Measurements from ENCODE around the gene PRL. TPM values are rescaled to one million over a fixed set of nuclear protein-coding genes. Genes with fewer than 3 reads are reported as not detected.

The PRL gene
- total and polyA plus RNA-seq, 4 donors = not detected

DNA sequence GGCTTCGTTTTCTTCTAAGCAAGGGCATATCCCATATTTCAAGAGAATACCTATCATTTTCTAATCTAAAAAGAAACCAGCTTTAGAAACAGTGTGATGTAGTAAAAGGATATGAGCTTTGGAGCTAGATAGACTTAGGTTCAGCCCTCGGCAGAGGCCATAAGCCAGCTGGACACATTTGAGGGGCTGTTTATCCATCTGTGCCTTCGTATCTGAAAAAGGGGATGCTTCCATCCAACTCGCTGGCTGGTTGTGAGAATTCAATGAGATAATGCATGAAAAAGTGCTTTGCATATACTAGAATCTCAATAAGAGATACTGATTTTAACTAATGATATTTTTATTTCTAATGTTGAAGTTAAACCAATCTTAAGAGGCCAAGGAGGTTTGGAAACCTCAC is 58.0 kb downstream of the PRL start:
- H3K4me1 ChIP-seq (ENCODE audit: control insufficient read depth in 4 of 4, insufficient read depth in 4 of 4, low read length in 3 of 4) = no peaks in the 10 kb centered on the region
- H3K4me3 ChIP-seq (ENCODE audit: low read depth in 1 of 3, low read length in 3 of 3) = no peak overlapping the region
- no peaks in the 10 kb centered on the region for H3K27me3 ChIP-seq (ENCODE audit: control insufficient read depth in 4 of 4, insufficient read depth in 4 of 4, low read length in 3 of 4)
- TF ChIP-seq GABPA (IDR thresholded peaks at IDR 0.05 in 1 of 2, conservative IDR thresholded peaks at IDR 0.05 in 1 of 2) (no peak), YY1 (IDR thresholded peaks at IDR 0.05) (no peak), RXRA (IDR thresholded peaks at IDR 0.05) (no peak), FOXA1 (IDR thresholded peaks at IDR 0.05) (no peak), EGR1 (IDR thresholded peaks at IDR 0.05; ENCODE audit: low read depth in 2 of 2) (no peak), SP1 (IDR thresholded peaks at IDR 0.05) (no peak), ZBTB33 (IDR thresholded peaks at IDR 0.05) (no peak)
- no peaks in the 10 kb centered on the region for H3K9me3 ChIP-seq (ENCODE audit: control insufficient read depth in 4 of 4, low read length in 3 of 4)
- no peaks in the 10 kb centered on the region for H3K36me3 ChIP-seq (ENCODE audit: control insufficient read depth in 4 of 4, insufficient read depth in 3 of 4, low read depth in 1 of 4, low read length in 3 of 4)
- no peak for DNase-seq (ENCODE audit: low spot score)
- H3K9ac ChIP-seq (ENCODE audit: low read depth in 1 of 2, low read length in 2 of 2) = no peak overlapping the region
- H3K27ac ChIP-seq (ENCODE audit: low read depth in 1 of 2, low read length in 2 of 2) = no peak overlapping the region
- WGBS = 81% methylated on average over 4 of the region's 4 CpGs

DNA sequence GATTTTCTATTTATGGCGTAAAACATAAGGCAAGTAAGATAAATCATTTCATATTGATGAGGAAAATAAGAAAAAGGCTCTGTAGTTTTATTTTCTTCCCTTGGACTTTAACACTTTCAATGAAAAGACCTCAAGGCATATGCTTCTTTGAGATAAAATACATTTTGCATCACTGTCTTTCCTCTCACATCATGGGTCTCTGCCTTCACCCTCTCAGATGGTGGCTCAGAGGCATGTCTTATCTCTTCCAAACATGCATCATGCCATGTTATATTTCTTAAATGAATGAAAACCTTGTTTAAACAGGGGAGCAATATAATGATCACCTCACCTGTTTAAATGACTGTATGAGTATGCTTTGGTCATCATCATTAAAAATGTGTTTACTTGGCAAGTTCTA is 59.3 kb downstream of the PRL start:
- H3K9ac ChIP-seq (ENCODE audit: low read depth in 1 of 2, low read length in 2 of 2) = no peak overlapping the region
- 0% methylated on average over 1 of the region's 1 CpG for WGBS
- no peak overlapping the region for H3K4me3 ChIP-seq (ENCODE audit: low read depth in 1 of 3, low read length in 3 of 3)
- DNase-seq (ENCODE audit: low spot score) = no peak
- H3K9me3 ChIP-seq (ENCODE audit: control insufficient read depth in 4 of 4, low read length in 3 of 4) = no peaks in the 10 kb centered on the region
- no peak overlapping the region for H3K27ac ChIP-seq (ENCODE audit: low read depth in 1 of 2, low read length in 2 of 2)
- H3K4me1 ChIP-seq (ENCODE audit: control insufficient read depth in 4 of 4, insufficient read depth in 4 of 4, low read length in 3 of 4) = no peaks in the 10 kb centered on the region
- no peaks in the 10 kb centered on the region for H3K27me3 ChIP-seq (ENCODE audit: control insufficient read depth in 4 of 4, insufficient read depth in 4 of 4, low read length in 3 of 4)
- no peaks in the 10 kb centered on the region for H3K36me3 ChIP-seq (ENCODE audit: control insufficient read depth in 4 of 4, insufficient read depth in 3 of 4, low read depth in 1 of 4, low read length in 3 of 4)
- TF ChIP-seq EGR1 (IDR thresholded peaks at IDR 0.05; ENCODE audit: low read depth in 2 of 2) = no peak
- TF ChIP-seq NR2F2 (IDR thresholded peaks at IDR 0.05) = no peak
- TF ChIP-seq ATF3 (IDR thresholded peaks at IDR 0.05) = no peak
- no peak for TF ChIP-seq MAX (IDR thresholded peaks at IDR 0.05)
- TF ChIP-seq GABPA (IDR thresholded peaks at IDR 0.05 in 1 of 2, conservative IDR thresholded peaks at IDR 0.05 in 1 of 2) = no peak
- TF ChIP-seq TAF1 (conservative IDR thresholded peaks at IDR 0.05) = no peak
- TF ChIP-seq REST (IDR thresholded peaks at IDR 0.05) = no peak
- TF ChIP-seq YY1 (IDR thresholded peaks at IDR 0.05) = no peak
- no peak for TF ChIP-seq ZBTB33 (IDR thresholded peaks at IDR 0.05)
- no peak for TF ChIP-seq FOXA1 (IDR thresholded peaks at IDR 0.05)
- no peak for TF ChIP-seq FOXA2 (IDR thresholded peaks at IDR 0.05)
- TF ChIP-seq RAD21 (IDR thresholded peaks at IDR 0.05) = no peak
- TF ChIP-seq HNF4G (IDR thresholded peaks at IDR 0.05) = no peak
- TF ChIP-seq, protein P1, sequence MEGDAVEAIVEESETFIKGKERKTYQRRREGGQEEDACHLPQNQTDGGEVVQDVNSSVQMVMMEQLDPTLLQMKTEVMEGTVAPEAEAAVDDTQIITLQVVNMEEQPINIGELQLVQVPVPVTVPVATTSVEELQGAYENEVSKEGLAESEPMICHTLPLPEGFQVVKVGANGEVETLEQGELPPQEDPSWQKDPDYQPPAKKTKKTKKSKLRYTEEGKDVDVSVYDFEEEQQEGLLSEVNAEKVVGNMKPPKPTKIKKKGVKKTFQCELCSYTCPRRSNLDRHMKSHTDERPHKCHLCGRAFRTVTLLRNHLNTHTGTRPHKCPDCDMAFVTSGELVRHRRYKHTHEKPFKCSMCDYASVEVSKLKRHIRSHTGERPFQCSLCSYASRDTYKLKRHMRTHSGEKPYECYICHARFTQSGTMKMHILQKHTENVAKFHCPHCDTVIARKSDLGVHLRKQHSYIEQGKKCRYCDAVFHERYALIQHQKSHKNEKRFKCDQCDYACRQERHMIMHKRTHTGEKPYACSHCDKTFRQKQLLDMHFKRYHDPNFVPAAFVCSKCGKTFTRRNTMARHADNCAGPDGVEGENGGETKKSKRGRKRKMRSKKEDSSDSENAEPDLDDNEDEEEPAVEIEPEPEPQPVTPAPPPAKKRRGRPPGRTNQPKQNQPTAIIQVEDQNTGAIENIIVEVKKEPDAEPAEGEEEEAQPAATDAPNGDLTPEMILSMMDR (IDR thresholded peaks at IDR 0.05; ENCODE audit: low read depth, low read length, missing input control) = no peak
- TF ChIP-seq HNF4A (conservative IDR thresholded peaks at IDR 0.05) = no peak
- no peak for TF ChIP-seq SP1 (IDR thresholded peaks at IDR 0.05)
- TF ChIP-seq RXRA (IDR thresholded peaks at IDR 0.05) = no peak
- no peak for TF ChIP-seq JUND (IDR thresholded peaks at IDR 0.05)

All from liver (tissue), 9 donors.